HL-60 (cell line): ENCODE results near the gene CSAD.

Experiments used
- DNase-seq, 2 experiments: peaks; one replicate each; pipeline ENCODE4 v3.0.0-alpha.2; 2010 to 2020; ENCODE audit warnings: low read depth in 1 of 2, low spot score in 1 of 2
- H3K27ac ChIP-seq: fragments of 250-450 bp; sonication (Bioruptor Pico); replicated peaks from 2 replicates; pipeline ENCODE4 v1.5.1; 2020; ENCODE audit warnings: mild to moderate bottlenecking, moderate library complexity
- H3K27me3 ChIP-seq: fragments of 250-450 bp; sonication (Bioruptor Pico); 2 replicates; pipeline ENCODE4 v1.5.1; 2021; ENCODE audit warnings: mild to moderate bottlenecking, moderate library complexity; ENCODE audit not compliant: insufficient read depth, poor library complexity, severe bottlenecking
- H3K4me3 ChIP-seq: replicated peaks from 2 replicates; pipeline ENCODE4 v1.5.1; 2011; ENCODE audit warnings: mild to moderate bottlenecking, control low read depth, low read length; ENCODE audit not compliant: insufficient read depth
- CTCF ChIP-seq: IDR thresholded peaks from one replicate; pipeline ENCODE4 v1.5.1; 2011; ENCODE audit warnings: low read length, control low read depth, inconsistent platforms; ENCODE audit not compliant: insufficient read depth
- GABPA ChIP-seq: IDR thresholded peaks from 2 replicates; pipeline ENCODE4 v1.6.1; 2012; ENCODE audit warnings: low read depth
- POLR2AphosphoS5 ChIP-seq: IDR thresholded peaks from 2 replicates; pipeline ENCODE4 v1.6.1; 2012; ENCODE audit warnings: low read depth
- REST ChIP-seq: IDR thresholded peaks from 2 replicates; pipeline ENCODE4 v1.6.1; 2012; ENCODE audit warnings: low read depth; ENCODE audit not compliant: insufficient replicate concordance
- SPI1 ChIP-seq: IDR thresholded peaks from 2 replicates; pipeline ENCODE4 v1.6.1; 2012; ENCODE audit warnings: low read depth, mild to moderate bottlenecking, borderline replicate concordance

The CSAD gene

GRCh38 chr12:53195516-53196420 is 15.0 kb upstream of the CSAD start:
- H3K27me3 ChIP-seq = no peaks in the 10 kb centered on the region
- TF ChIP-seq CTCF (no peak), SPI1 (no peak), REST (no peak)
- no peak overlapping the region for H3K27ac ChIP-seq
- no peak for DNase-seq
- no peak overlapping the region for H3K4me3 ChIP-seq

- H3K27ac ChIP-seq = no peak overlapping the region
- no peak for DNase-seq
- no peak overlapping the region for H3K4me3 ChIP-seq
- TF ChIP-seq REST = no peak
- no peak for TF ChIP-seq SPI1
- no peak for TF ChIP-seq CTCF
- TF ChIP-seq POLR2AphosphoS5 = no peak
- no peak for TF ChIP-seq GABPA
- no peaks in the 10 kb centered on the region for H3K27me3 ChIP-seq
These were observed 14.2 kb upstream of the CSAD start for GRCh38 chr12:53194973-53195372.

GRCh38 chr12:53193985-53194716 is 13.4 kb upstream of the CSAD start:
- no peaks in the 10 kb centered on the region for H3K27me3 ChIP-seq
- no peak for TF ChIP-seq SPI1
- no peak for TF ChIP-seq GABPA
- TF ChIP-seq POLR2AphosphoS5 = no peak
- no peak for TF ChIP-seq CTCF
- TF ChIP-seq REST = no peak
- DNase-seq = no peak
- H3K4me3 ChIP-seq = no peak overlapping the region
- H3K27ac ChIP-seq = no peak overlapping the region
